GM18508 (cell line): Measurements from ENCODE around the gene CASZ1.

ENCODE experiments used
- ATAC-seq: cut with Tn5 transposase; IDR thresholded peaks from one replicate; pipeline ENCODE4 v1.9.1; 2021; ENCODE audit warnings: moderate number of reproducible peaks; ENCODE audit not compliant: insufficient read depth, unreplicated experiment

CASZ1 gene

GRCh38 chr1:10678852-10679251 is 117.6 kb downstream of the CASZ1 start:
- no peak for ATAC-seq

GRCh38 chr1:10678402-10678801 is 118.0 kb downstream of the CASZ1 start:
- ATAC-seq: no peak

DNA sequence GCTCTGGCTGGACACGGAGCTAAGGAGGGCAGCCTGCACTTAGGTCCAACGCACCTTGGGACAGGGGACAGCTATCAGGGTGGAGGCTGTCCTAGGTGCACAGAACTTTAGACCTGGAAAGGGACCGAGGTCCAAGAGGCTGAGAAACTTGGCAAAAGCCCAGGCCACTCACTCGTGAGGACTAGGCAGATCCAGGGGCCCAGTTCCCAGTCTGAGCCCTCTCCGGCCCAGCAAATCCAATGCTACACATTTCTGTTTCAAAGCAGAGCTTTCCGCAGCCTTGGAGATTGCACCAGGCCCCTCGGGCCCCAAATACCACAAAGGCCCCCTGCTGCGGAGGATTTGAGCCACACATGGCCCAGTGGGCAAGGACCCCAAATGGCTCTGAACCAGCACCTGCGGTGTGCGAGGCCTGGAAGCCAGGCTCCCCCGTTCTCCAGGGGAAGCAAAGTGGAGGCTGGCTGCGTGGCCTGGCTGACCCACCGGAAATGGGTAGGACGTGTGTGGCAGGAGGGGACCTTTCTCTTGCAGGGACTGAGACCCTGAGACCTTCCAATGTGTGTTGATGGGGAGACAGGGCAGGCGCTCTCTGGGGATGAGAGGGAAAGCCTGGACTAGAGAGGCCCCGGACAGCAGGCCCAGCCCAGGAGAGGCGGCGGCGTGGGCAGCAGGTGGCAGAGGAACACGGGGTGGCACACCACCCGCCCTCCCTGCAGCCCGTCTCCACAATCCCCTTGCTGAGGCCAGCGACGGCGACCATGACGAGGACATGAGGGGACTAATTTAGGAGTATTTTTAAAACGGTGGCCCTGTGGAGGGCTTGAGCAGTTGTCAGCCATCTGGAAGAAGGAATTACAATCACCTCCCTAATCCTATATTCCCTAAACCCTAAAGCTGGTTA is 118.7 kb downstream of the CASZ1 start:
- ATAC-seq: no peak

GRCh38 chr1:10676963-10677362 is 119.5 kb downstream of the CASZ1 start:
- ATAC-seq: no peak

DNA sequence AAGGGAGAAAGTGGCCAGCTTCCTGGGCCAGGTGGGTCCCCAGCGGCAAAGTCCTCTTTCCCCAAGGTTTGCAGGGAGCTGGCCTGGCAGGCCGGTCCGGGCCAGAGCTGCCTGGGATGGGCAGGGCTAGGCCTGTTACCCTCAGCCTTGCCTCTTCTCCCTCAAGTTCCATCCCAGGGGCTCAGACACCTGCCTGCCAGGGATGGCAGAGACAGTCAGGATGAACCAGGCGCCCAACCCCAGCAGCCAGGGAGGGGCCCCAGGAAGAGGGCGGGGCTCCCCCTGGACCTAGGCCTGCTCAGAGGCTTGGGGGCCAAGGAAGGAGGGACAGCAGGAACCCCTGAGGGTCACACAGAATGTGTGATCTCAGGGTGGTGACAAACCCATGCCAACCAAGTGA is 120.6 kb downstream of the CASZ1 start:
- no peak for ATAC-seq

DNA sequence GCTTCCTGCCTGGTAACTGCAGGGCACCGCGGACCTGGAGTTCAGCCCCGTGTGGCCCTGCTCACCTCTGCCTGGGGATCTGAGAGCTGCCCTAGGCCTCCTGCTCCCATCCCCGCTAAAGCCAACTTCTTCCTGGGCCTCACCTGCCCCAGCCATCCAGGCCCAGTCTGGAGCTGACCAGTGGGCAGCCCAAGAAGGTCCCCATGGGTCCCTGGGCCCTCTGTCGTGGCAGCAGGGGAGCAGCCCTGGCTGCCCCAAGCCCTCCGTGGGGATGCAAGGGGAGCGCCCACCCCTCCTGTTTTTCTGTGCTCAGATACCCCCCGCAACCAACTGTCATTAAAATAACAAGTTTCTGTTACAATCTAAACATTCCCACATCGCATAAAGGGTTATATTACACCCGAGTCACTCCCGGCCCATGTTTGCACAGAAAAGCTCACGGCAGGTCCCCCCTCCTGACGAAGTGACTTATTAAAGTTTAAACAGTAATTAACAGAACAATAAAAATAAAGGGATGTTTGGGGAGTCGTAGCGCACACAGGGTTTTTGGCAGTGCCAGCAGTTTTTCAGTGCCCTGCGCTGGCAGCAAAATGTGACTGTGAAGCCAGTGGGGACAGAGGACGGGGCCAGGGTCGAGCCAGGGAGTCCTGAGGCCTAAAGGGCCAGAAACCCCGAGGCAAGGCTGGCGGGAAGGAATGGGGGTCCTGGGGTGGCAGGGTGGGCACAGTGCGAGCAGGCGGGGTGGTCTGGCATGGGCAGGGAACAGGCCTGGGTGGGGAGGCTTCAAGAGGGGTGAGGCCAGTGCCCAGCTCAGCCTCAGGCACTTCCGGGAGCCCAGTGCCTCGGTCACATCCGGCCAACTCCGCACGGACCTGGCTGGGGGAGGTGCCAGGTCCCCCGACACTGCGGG is 121.5 kb downstream of the CASZ1 start:
- ATAC-seq: no peak

DNA sequence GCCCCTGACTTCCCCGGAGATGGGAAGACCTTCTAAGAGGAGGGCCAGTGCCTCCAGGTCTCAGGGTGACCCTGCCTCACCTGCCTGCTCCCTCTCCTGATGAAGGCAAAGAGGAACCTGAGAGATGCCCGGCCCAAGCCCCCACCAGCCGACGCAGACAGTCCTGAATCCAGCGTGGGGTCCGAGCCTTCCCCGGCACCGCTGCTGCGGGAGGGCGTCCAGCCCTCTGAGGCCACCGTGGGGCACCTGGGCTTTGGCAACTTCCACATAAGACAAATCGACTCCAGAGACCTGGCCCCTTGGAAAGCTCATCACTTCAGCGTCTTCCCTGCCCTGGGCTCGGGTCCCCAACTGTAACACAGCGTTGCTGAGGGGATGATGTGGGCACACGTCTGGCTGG is 122.2 kb downstream of the CASZ1 start:
- no peak for ATAC-seq

DNA sequence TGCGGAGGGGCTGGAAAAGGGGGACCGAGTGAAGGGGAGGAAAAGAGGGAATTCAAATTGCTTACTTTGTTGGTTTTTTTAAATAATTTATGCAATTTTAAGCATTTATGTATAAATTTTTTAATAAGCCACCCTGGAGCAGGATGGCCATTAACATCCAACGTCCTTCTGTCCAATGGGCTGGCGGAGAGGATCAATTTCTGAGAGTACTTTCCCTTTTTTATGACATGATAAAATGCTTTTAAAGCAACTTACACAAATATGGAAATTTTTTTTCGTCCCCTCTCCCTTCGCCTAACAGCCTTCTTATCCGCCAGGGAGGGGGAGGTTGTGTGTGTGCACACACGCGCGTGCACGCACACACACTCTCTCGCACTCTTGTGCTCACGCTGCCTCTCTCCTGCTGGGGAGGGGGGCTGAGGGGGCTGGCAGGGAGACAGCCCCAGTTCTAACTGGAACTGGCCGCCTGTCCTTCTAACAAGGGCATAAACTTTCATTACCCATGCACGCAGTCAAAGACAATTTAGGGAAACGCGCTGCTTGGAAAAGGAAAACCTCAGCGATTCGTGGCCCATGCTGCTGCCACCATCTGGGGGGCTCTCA is 123.2 kb downstream of the CASZ1 start:
- no peak for ATAC-seq

DNA sequence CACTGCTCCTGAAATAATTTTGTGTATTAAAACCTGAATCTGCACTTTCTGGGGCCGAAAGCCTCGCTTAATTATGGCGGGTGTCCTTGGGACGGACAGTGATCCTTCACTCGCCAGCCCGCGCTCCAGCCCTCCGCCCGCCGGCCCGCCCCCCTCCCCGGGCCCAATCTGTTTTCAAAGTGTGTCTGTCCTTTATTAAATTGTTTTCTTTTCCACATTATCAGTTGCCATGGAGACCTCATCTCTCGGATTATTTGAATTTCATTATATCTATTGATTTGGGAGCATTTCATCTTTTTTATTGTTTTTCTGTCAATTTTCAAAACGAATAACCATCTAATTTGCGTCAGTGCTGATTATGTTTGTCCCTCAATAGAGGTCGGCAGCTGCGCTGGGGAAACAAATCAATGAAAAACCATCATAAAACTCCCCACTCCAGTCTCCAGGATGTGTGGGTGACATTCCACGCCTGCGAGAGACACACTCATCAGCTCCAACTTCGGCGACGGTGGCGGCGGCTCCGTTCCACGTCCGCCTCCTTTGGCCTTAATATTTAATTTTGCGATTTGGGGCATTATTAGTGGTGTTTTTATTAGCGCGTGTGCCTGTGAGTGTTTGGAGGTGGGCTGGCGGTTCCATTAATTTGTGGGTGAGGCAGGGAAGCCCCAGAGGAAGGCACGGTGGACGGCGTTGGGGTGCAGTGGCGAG is 123.9 kb downstream of the CASZ1 start:
- no peak for ATAC-seq

- ATAC-seq: no peak
These were observed 124.7 kb downstream of the CASZ1 start for GRCh38 chr1:10671622-10672342.

- ATAC-seq: no peak
These were observed 125.4 kb downstream of the CASZ1 start for GRCh38 chr1:10671090-10671489.

GRCh38 chr1:10670190-10670589 is 126.3 kb downstream of the CASZ1 start:
- no peak for ATAC-seq

DNA sequence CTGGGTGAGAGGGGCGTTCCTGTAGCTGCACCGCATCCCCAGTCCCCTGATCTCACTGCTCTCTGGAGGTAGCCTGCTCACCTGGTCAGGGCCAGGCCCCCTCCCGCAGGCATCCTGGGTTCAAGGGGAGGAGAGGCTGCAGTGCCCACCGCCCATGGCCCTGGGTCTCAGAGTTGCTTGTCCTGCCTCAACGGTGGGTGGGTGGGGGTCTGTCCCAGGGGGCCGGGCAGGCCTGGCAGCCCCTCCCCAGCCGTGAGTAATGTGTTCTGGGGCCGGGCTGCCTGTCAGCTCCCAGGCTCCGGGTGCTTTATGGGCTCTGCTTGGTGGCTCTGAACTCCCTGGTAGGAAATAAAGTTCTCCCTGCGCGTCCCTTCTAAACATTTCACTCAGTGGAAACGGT is 126.9 kb downstream of the CASZ1 start:
- ATAC-seq: no peak

- no peak for ATAC-seq
These were observed 128.3 kb downstream of the CASZ1 start for GRCh38 chr1:10667861-10668761.

GRCh38 chr1:10665930-10666850 is 130.3 kb downstream of the CASZ1 start:
- ATAC-seq: no peak

DNA sequence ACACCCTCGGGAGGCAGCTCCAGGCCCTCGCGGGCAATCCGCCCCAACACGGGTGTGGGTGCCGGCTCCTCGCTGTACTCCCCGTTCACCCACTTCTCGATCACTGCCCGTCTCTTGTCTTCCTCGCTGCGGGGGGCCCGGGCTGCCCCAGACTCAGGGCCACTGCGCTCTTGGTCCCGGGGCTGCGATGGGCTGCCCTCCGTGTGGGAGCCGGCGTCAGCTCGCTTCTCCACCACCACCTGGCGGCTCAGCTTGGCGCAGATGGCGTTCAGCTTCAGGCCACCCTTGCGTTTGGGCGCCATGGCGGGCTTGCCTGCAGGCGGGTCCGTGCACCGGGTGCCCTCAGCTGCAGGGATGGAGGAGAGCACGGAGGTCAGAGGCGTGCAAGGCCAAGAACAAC is 131.2 kb downstream of the CASZ1 start:
- no peak for ATAC-seq

- ATAC-seq: no peak
These were observed 132.2 kb downstream of the CASZ1 start for GRCh38 chr1:10664251-10664650.

DNA sequence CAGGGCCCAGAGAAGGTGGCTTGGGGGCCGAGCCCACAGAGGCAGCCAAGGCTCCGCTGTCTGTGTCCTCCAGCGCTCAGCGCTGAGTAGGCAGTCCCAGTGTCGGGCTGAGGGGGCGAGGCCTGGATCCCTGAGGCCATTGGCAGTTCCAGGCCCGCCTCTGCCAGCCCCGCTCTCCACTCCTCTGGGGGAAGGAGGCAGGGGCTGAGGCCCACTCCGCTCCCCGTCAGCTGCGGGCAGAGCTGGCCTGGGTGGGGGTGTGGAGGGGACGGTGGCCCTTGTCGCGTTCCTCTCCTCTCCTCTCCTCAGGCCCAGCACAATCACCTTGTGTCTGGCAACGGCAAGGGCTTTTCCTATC is 132.8 kb downstream of the CASZ1 start:
- ATAC-seq: no peak
